Neural progenitor cell (in vitro differentiated cells): ENCODE data around the gene ZDHHC7.

ENCODE experiments used
- EZH2phosphoT487 ChIP-seq: fragments of 200-600 bp; sonication (generic); IDR thresholded peaks from 2 replicates; pipeline ENCODE4 v1.6.1; 2017; ENCODE audit warnings: antibody characterized with exemption
- TF ChIP-seq, protein P1 (sequence below): fragments of 200-600 bp; sonication (generic); IDR thresholded peaks from 2 replicates; pipeline ENCODE4 v1.5.1; 2017; ENCODE audit warnings: antibody characterized with exemption, mild to moderate bottlenecking

DNA sequence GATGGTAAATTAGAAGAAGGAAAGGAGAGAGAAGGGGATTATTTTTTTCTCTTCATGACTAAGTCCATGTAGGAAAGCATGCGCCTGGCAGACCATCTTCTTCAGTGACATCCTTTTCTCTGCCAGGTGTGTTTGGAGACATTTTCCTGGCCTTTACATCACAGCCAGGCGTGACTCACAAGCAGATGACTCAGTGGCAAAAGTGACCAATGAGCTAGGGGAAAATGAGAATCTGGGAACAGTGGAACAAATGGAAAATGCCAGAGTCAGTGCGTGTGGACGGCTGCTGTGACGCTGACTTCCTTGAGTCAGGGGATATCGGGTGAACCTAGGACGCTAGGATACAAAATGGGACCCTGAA, 25.7 kb upstream of the ZDHHC7 start:
- TF ChIP-seq, protein P1, sequence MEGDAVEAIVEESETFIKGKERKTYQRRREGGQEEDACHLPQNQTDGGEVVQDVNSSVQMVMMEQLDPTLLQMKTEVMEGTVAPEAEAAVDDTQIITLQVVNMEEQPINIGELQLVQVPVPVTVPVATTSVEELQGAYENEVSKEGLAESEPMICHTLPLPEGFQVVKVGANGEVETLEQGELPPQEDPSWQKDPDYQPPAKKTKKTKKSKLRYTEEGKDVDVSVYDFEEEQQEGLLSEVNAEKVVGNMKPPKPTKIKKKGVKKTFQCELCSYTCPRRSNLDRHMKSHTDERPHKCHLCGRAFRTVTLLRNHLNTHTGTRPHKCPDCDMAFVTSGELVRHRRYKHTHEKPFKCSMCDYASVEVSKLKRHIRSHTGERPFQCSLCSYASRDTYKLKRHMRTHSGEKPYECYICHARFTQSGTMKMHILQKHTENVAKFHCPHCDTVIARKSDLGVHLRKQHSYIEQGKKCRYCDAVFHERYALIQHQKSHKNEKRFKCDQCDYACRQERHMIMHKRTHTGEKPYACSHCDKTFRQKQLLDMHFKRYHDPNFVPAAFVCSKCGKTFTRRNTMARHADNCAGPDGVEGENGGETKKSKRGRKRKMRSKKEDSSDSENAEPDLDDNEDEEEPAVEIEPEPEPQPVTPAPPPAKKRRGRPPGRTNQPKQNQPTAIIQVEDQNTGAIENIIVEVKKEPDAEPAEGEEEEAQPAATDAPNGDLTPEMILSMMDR = no peak
- TF ChIP-seq EZH2phosphoT487 = no peak
